Fibroblast of skin of left biceps (primary cell): Measurements from ENCODE around the gene TBC1D8B.
A peak's percentile ranks its signal among the peaks of the same experiment; 100 is the strongest.
"Not testable (repeated sequence)": the region's sequence is repeated elsewhere in the genome, so short reads cannot be mapped to it uniquely, and the experiment has no call there.

Experiments used
- DNase-seq, 2 experiments: peaks; one replicate each; pipeline ENCODE4 v3.0.0-alpha.2; 2013; ENCODE audit warnings: low read depth in 2 of 2

Gene TBC1D8B

DNA sequence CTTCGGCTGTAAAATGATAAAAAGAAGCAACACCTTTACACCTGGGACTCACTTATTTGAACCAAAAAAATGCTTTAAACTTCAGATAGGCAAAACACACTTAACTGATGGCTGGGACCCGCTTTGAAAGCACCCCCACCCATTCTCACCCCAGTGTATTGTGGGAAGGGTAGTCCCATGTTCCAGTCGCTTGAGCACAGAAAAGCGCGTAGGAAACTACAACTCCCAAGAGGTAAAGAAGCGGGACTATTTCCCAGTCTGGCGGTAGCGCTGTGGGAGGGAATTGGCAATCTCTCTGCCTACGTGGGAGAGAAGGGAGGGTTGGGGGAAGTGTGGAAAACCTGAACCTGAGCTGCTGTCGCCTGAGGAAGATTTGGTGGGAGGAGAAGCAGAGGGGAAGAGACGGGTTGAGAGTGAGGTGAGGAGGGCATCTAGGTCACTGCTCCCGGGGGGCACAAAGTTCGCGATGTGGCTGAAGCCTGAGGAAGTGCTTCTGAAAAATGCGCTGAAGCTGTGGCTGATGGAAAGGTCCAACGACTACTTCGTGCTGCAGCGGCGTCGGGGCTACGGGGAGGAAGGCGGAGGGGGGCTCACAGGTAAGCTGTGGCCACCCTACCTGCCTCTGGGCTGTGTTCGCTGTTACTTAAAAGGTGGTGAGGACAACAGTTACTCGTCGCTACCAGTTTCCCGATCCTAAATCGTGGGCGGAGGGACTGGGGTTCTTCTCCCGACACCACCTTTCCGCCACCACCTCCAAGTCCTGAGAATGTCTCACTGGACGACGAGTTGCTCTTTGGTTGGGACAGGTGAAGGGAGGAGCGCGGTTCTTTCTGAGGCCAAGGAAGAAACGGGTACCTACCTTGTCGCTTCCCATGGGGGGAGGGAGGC, at the start of gene TBC1D8B:
TBC1D8B (plus strand) TSS at position 286 of the 888 bp plus-strand sequence; CDS start at position 467, 181 bp downstream.
- peak; percentile 82 to 83 for DNase-seq

GRCh38 chrX:106769288-106769687, 33.2 kb upstream of the TBC1D8B start:
- DNase-seq = not testable (repeated sequence)

- DNase-seq = no peak
These were observed 27.5 kb upstream of the TBC1D8B start for GRCh38 chrX:106774981-106775380.

DNA sequence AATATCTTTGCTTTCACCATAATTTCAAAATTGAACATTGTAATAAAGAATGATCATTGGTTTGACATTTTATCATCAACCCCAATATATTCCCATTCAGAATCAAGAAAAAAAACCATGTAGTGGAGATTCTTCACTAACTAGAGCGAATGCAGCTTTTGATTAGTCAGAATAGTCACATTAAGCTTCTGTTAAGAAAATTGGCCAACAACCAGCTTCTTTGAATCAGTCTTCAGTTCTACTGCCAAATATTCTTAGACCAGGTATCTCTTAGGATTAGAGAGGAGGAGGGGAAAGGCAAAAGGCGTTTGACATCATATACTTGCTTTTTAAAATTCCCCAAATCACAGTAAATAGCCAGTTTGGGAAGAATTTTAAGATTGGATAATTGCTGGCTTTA, 22.2 kb upstream of the TBC1D8B start:
- DNase-seq = no peak

GRCh38 chrX:106780664-106781377, 21.7 kb upstream of the TBC1D8B start:
- no peak for DNase-seq

GRCh38 chrX:106783716-106784115, 18.8 kb upstream of the TBC1D8B start:
- no peak for DNase-seq

DNA sequence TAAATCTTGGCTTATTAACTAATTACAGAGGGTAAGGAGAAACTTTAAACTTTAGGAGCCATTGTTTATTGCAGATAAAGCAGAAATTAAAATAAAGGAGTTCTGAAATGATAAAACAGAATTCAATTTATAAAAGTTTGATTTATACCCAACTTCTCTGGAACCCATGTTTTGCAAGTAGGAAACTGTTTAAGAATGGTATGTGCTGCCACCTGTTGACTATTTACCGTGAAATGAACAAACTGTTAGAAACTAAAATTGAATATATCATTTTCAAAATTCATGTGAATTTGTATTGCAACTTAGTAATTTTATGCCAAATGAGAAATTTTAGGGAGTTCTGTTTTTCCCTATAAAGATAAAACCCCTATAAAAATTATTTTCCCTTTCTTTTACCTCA, 11.0 kb upstream of the TBC1D8B start:
- no peak for DNase-seq

DNA sequence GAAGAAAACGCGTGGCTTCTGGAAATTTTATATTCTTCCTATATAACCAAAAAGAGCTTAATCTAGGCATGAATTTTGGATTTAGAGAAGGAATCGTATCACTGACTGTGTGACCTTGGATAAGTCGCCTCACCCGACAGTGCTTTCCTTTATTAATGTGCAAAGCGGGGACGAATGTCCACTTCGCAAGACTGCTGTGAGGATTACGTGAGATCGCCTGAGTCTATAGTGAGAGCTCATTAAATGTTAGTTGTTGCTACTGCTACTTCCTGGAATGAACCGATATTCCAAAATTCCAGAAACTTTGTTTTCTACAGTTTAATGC, 448 bp upstream of the TBC1D8B start:
- DNase-seq = no peak

GRCh38 chrX:106811131-106811910, 8.8 kb downstream of the TBC1D8B start:
- DNase-seq = no peak

- DNase-seq = not testable (repeated sequence)
These were observed 10.5 kb downstream of the TBC1D8B start for GRCh38 chrX:106812930-106813329.

DNA sequence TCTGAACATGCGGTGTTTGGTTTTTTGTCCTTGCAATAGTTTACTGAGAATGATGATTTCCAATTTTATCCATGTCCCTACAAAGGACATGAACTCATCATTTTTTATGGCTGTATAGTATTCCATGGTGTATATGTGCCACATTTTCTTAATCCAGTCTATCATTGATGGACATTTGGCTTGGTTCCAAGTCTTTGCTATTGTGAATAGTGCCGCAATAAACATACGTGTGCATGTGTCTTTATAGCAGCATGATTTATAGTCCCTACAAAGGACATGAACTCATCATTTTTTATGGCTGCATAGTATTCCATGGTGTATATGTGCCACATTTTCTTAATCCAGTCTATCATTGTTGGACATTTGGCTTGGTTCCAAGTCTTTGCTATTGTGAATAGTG, 11.6 kb downstream of the TBC1D8B start:
- DNase-seq = not testable (repeated sequence)

GRCh38 chrX:106862972-106863688, 60.7 kb downstream of the TBC1D8B start:
- no peak for DNase-seq

- DNase-seq = no peak
These were observed 61.2 kb downstream of the TBC1D8B start for GRCh38 chrX:106863697-106864096.

- DNase-seq = not testable (repeated sequence)
These were observed 70.3 kb downstream of the TBC1D8B start for GRCh38 chrX:106872796-106873195.

GRCh38 chrX:106874075-106874474, 71.6 kb downstream of the TBC1D8B start:
- DNase-seq = no peak

GRCh38 chrX:106875151-106875550, 72.7 kb downstream of the TBC1D8B start:
- no peak for DNase-seq

- DNase-seq = no peak
These were observed 87.0 kb downstream of the TBC1D8B start for GRCh38 chrX:106889468-106889867.

DNA sequence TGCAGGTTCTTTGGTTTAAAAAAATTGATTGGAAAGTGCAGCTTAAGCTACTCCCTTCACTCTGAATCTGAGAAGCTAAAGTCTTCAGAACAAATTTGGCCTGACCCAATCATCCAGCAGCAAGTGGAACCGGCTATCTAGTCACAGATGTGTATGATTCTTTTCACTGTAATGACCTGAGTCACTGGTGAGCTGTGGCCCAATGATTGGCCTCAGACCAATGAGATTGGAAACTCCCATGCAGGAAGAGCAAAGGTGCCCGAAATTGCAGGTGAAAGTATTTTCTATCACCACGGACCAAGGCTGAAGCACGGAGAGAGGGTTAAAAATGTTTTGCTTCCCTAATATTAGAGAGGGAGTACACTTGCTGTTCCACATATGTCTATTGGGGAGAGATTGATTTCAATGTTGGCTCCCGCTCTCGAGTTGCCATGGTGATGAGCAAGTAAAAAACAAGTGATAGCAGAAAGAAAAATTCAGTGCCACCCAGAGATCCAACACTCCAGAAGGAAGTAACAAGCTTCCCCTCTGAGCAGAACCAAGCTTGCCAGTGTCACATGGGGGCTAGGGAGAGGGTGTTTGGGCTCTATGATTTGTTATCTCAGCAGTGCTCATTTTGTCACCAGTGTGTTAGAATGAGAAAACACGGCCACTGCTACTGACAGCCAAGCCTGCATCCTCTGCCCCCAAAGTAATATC, 89.4 kb downstream of the TBC1D8B start:
- no peak for DNase-seq

- DNase-seq = no peak
These were observed 92.0 kb downstream of the TBC1D8B start for GRCh38 chrX:106894392-106894909.

DNA sequence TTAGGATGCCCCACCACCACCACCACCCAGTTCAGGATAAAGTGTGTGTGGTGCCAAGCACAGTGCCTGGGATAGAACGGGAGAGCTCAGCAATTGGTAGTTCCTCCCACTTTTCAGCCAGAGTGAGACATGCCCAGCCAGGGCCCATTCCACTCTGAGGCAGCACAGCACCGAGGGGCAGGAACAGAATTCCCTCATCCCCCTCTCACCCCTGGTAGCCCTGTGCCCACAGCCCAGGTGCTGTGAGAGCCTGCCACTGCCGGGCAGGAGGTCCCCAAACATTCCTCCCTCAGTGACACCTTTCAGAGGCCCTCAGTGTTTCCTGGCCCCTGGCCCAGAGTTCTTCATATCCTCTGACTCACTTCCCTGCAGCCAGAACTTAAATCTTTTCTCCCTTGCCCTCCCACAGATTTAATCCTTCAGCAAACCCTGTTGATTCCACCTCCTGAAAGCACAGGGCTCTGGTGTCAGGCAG, 92.5 kb downstream of the TBC1D8B start:
- peak in 1 of 2 experiments; percentile 27 for DNase-seq

DNA sequence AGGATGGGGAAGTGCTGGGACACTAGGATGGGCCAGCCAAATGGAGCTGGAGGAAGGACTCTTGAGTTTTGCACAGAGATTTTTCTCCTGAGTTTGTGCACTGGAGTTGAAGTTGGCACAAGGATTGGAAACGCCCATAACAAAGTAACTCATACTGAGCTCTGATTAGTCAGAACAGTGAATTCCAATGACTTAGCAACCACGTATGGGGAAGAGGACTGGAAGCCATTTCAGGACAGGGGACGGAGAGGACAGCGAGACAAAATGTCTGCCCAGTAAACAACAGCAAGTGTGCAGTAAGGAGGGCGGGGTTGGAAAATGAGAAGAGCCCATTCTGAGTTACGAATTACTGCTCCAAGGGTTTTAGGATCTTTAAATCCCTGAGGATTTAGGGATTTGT, 94.8 kb downstream of the TBC1D8B start:
- no peak for DNase-seq
